ENCODE measurements around the gene THEMIS.
"Not testable (repeated sequence)": the region's sequence is repeated elsewhere in the genome, so short reads cannot be mapped to it uniquely, and the experiment has no call there.

THEMIS gene

GRCh38 chr6:127695108-127695507, 205.8 kb downstream of the THEMIS start:
- ATAC-seq (replicated peaks) (no peak), DNase-seq (no peak)
- H3K36me3 Mint-ChIP-seq (ENCODE audit: insufficient read depth), result peaks cover 20% of the 10 kb centered on the region
- H3K27ac Mint-ChIP-seq, result no peak overlapping the region
- H3K4me3 Mint-ChIP-seq, result no peak overlapping the region
- H3K27me3 Mint-ChIP-seq, result no peaks in the 10 kb centered on the region
- H3K9me3 Mint-ChIP-seq, result no peaks in the 10 kb centered on the region
- peaks cover 0 to 4% of the 10 kb centered on the region in 2 donors for H3K4me1 Mint-ChIP-seq (ENCODE audit: low read depth in 2 of 2)

DNA sequence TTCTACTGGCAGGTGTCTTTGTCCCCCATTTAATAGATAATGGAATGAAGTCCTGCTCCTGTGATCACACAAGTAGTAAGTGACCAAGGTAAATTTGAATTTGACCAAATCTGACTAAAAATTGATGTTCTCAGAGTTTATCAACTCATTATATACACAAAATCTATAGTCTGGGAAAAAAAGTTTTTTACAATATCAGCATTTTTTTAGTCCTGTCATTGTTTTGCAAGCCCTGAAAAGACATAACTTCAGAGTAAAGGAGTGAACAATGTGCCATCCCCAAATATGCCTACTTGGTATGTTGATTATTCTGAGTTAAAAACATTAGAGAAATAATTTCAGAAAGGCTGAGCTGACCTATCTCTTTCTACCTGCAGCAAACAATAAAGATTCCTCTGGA, 209.7 kb downstream of the THEMIS start:
- Mint-ChIP-seq H3K4me1 (ENCODE audit: low read depth in 2 of 2) (peaks cover 0 to 4% of the 10 kb centered on the region in 2 donors), H3K9me3 (peaks cover 2 to 13% of the 10 kb centered on the region in 2 donors), H3K27ac (no peak overlapping the region), H3K4me3 (no peak overlapping the region), H3K27me3 (no peaks in the 10 kb centered on the region), H3K36me3 (ENCODE audit: insufficient read depth) (peaks cover 16% of the 10 kb centered on the region)
- DNase-seq (no peak), ATAC-seq (replicated peaks) (no peak)

GRCh38 chr6:127690588-127690987, 210.3 kb downstream of the THEMIS start:
- ATAC-seq (replicated peaks) (no peak), DNase-seq (no peak)
- H3K4me3 Mint-ChIP-seq, result no peak overlapping the region
- peaks cover 11% of the 10 kb centered on the region for H3K36me3 Mint-ChIP-seq (ENCODE audit: insufficient read depth)
- peaks cover 2 to 13% of the 10 kb centered on the region in 2 donors for H3K9me3 Mint-ChIP-seq
- H3K27ac Mint-ChIP-seq, result no peak overlapping the region
- H3K4me1 Mint-ChIP-seq (ENCODE audit: low read depth in 2 of 2), result peaks cover 0 to 4% of the 10 kb centered on the region in 2 donors
- H3K27me3 Mint-ChIP-seq, result no peaks in the 10 kb centered on the region

DNA sequence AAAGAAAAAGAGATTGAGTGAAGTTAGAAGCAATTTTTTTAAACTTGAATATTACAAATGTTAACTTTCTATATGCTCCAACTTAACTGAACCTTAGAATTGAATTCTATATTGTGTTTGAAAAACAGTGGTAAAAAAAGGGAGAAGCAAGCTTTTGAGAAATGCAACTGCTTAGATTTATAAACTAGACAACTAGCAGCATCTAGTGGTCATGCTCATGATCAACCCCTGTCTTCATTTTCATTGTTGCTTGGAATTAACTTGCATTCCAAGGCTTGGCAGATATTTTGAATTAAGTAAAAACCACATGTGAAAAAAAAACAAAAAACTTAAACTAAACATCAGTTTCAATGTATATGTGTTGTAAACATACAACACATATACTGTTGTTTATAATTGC, 210.8 kb downstream of the THEMIS start:
- Mint-ChIP-seq H3K9me3 (peaks cover 2 to 13% of the 10 kb centered on the region in 2 donors), H3K36me3 (ENCODE audit: insufficient read depth) (peaks cover 7% of the 10 kb centered on the region), H3K4me1 (ENCODE audit: low read depth in 2 of 2) (peaks cover 0 to 4% of the 10 kb centered on the region in 2 donors), H3K4me3 (no peak overlapping the region), H3K27me3 (no peaks in the 10 kb centered on the region), H3K27ac (no peak overlapping the region)
- ATAC-seq (replicated peaks) (no peak), DNase-seq (no peak)

DNA sequence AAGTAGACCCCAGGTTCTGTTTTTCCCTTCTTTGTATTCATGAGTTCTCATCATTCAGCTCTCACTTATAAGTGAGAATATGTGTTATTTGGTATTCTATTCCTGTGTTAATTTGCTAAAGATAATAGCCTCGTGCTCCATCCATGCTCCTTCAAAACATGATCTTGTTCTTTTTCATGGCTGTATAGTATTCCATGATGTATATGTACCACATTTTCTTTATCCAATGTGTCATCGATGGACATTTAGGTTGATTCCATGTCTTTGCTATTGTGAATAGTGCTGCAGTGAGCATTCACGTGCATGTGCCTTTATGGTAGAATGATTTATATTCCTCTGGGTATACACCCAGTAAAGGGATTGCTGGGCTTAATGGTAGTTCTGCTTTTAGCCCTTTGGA, 213.4 kb downstream of the THEMIS start:
- ATAC-seq (replicated peaks); H3K4me1 Mint-ChIP-seq (ENCODE audit: low read depth in 2 of 2); H3K36me3 Mint-ChIP-seq (ENCODE audit: insufficient read depth); H3K27ac Mint-ChIP-seq; H3K27me3 Mint-ChIP-seq; DNase-seq; H3K4me3 Mint-ChIP-seq: not testable (repeated sequence)
- H3K9me3 Mint-ChIP-seq, result peaks cover 2 to 13% of the 10 kb centered on the region in 2 donors

- ATAC-seq (replicated peaks), result no peak
- Mint-ChIP-seq H3K36me3 (ENCODE audit: insufficient read depth) (no peaks in the 10 kb centered on the region), H3K27me3 (no peaks in the 10 kb centered on the region), H3K27ac (no peak overlapping the region), H3K4me3 (no peak overlapping the region), H3K9me3 (peaks cover 2 to 13% of the 10 kb centered on the region in 2 donors), H3K4me1 (ENCODE audit: low read depth in 2 of 2) (no peaks in the 10 kb centered on the region)
- no peak for DNase-seq
Measured at GRCh38 chr6:127686084-127686483, 214.8 kb downstream of the THEMIS start.

DNA sequence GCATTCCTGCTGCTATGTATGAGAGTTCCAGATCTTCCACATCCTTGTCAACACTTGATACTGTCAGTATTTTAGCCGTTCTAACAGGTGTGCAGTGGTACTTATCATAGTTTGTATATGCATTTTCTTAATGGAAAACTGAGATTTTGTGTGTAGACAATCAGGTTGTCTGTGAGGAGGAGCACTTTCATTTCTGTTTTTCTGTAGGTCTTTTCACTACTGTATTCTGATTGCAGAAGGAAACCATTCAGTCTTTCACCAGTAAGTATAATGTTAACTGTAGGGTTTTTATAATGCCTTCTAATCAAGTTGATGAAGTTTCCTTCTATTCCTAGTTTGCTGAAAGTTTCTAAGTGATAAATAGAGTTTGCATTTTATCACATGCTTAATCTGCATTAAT, 216.4 kb downstream of the THEMIS start:
- no peaks in the 10 kb centered on the region for H3K36me3 Mint-ChIP-seq (ENCODE audit: insufficient read depth)
- DNase-seq, result no peak
- no peak overlapping the region for H3K27ac Mint-ChIP-seq
- peaks cover 2 to 13% of the 10 kb centered on the region in 2 donors for H3K9me3 Mint-ChIP-seq
- no peak for ATAC-seq (replicated peaks)
- no peaks in the 10 kb centered on the region for H3K4me1 Mint-ChIP-seq (ENCODE audit: low read depth in 2 of 2)
- H3K27me3 Mint-ChIP-seq, result no peaks in the 10 kb centered on the region
- H3K4me3 Mint-ChIP-seq, result no peak overlapping the region
